A549 (cell line): ENCODE measurements around the gene WNT7A.

Experiments
- BHLHE40 ChIP-seq: IDR thresholded peaks from 2 replicates; pipeline ENCODE4 v1.6.1; 2012; ENCODE audit warnings: low read depth, low read length, inconsistent platforms
- FOSB ChIP-seq: fragments of 250-450 bp; sonication (Bioruptor Pico); IDR thresholded peaks from 2 replicates; pipeline ENCODE4 v1.5.0; 2020; ENCODE audit warnings: mild to moderate bottlenecking, moderate library complexity
- HOXA7 ChIP-seq: fragments of 250-450 bp; sonication (Bioruptor Pico); IDR thresholded peaks from 2 replicates; pipeline ENCODE4 v1.5.0; 2020; ENCODE audit warnings: mild to moderate bottlenecking, moderate library complexity
- KDM1A ChIP-seq: fragments of 200-600 bp; sonication (generic); IDR thresholded peaks from 2 replicates; pipeline ENCODE4 v1.6.1; 2016; ENCODE audit warnings: low read depth, mild to moderate bottlenecking
- TF ChIP-seq, protein P1 (sequence below): fragments of >200 bp; sonication (Bioruptor Twin); formaldehyde crosslinking; IDR thresholded peaks from 3 replicates; pipeline ENCODE4 v1.5.1; 2016
- TF ChIP-seq, protein P2 (sequence below): fragments of 250-450 bp; sonication (Bioruptor Pico); IDR thresholded peaks from 2 replicates; pipeline ENCODE4 v1.5.0; 2020; ENCODE audit warnings: low read depth, mild to moderate bottlenecking, moderate library complexity
- TF ChIP-seq, protein P3 (sequence below): IDR thresholded peaks from 2 replicates; pipeline ENCODE4 v1.6.1; 2012

DNA sequence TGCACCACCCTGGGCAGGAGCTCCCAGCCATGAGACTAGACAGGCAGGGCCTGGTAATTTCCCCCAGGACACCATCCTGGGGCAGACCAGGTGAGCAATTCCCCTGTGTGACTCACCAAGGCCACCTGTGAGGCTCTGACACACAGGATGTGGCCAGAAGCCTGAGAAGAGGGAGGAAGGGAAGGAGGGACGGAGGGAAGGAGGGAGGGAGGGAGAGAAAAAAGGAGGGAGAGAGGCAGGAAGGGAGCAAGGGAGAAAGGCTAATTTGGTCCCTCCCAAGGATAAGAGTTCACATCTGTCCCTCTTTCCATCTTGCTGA is 25.9 kb downstream of the WNT7A start:
- TF ChIP-seq HOXA7 (CRISPR knock-in tag): no peak
- TF ChIP-seq, protein P1, sequence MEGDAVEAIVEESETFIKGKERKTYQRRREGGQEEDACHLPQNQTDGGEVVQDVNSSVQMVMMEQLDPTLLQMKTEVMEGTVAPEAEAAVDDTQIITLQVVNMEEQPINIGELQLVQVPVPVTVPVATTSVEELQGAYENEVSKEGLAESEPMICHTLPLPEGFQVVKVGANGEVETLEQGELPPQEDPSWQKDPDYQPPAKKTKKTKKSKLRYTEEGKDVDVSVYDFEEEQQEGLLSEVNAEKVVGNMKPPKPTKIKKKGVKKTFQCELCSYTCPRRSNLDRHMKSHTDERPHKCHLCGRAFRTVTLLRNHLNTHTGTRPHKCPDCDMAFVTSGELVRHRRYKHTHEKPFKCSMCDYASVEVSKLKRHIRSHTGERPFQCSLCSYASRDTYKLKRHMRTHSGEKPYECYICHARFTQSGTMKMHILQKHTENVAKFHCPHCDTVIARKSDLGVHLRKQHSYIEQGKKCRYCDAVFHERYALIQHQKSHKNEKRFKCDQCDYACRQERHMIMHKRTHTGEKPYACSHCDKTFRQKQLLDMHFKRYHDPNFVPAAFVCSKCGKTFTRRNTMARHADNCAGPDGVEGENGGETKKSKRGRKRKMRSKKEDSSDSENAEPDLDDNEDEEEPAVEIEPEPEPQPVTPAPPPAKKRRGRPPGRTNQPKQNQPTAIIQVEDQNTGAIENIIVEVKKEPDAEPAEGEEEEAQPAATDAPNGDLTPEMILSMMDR: no peak
- no peak for TF ChIP-seq KDM1A
- TF ChIP-seq, protein P2, sequence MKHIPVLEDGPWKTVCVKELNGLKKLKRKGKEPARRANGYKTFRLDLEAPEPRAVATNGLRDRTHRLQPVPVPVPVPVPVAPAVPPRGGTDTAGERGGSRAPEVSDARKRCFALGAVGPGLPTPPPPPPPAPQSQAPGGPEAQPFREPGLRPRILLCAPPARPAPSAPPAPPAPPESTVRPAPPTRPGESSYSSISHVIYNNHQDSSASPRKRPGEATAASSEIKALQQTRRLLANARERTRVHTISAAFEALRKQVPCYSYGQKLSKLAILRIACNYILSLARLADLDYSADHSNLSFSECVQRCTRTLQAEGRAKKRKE (CRISPR knock-in tag): no peak
- TF ChIP-seq, protein P3, sequence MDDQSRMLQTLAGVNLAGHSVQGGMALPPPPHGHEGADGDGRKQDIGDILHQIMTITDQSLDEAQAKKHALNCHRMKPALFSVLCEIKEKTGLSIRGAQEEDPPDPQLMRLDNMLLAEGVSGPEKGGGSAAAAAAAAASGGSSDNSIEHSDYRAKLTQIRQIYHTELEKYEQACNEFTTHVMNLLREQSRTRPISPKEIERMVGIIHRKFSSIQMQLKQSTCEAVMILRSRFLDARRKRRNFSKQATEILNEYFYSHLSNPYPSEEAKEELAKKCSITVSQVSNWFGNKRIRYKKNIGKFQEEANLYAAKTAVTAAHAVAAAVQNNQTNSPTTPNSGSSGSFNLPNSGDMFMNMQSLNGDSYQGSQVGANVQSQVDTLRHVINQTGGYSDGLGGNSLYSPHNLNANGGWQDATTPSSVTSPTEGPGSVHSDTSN: no peak
- no peak for TF ChIP-seq BHLHE40
- no peak for TF ChIP-seq FOSB (CRISPR knock-in tag)
